Skeletal muscle tissue (tissue), 1 donor: ENCODE results near the gene FAM184B. TPM values are rescaled to one million over a fixed set of nuclear protein-coding genes. Genes with fewer than 3 reads are reported as not detected.

Experiments
- total RNA-seq: library from RNA; depleted of rRNA; stranded (reverse); fragments of >200 nt; gene quantifications from one replicate; pipeline ENCODE4 v1.2.3, GENCODE V29; 2014

Gene FAM184B
- total RNA-seq, 1 donor from 2014 or later = 4.2 TPM

Other genes with a start within 250 kb of the FAM184B start
- 76.7 TPM for gene LAP3, start 204.4 kb downstream of the FAM184B start, total RNA-seq
- 13.0 TPM for gene MED28, start 167.0 kb downstream of the FAM184B start, total RNA-seq
- gene DCAF16, start 29.1 kb upstream of the FAM184B start, total RNA-seq = 23.0 TPM
- gene NCAPG, start 29.4 kb upstream of the FAM184B start, total RNA-seq = 8.4 TPM
- gene LCORL, start 240.1 kb upstream of the FAM184B start, total RNA-seq = 12.5 TPM